GM23338 (cell line): ENCODE measurements around the gene ATP9B.

ENCODE experiments used
- CREB1 ChIP-seq: fragments of 250-450 bp; sonication (Bioruptor Pico); IDR thresholded peaks from 2 replicates; pipeline ENCODE4 v1.5.0; 2020; ENCODE audit warnings: low read depth, mild to moderate bottlenecking, moderate library complexity
- CTCF ChIP-seq, 2 experiments: fragments of 200-600 bp in 1 of 2; sonication (generic) in 1 of 2; conservative IDR thresholded peaks; 2 replicates each; pipeline versions ENCODE4 v1.5.1 to v1.6.1; 2016 to 2017; ENCODE audit warnings: antibody characterized with exemption in 2 of 2, low read depth in 2 of 2, mild to moderate bottlenecking in 2 of 2, moderate library complexity in 1 of 2
- ETS1 ChIP-seq: IDR thresholded peaks from 2 replicates; pipeline ENCODE4 v1.6.1; 2016; ENCODE audit warnings: antibody characterized with exemption
- EZH2 ChIP-seq: fragments of 200-600 bp; sonication (generic); IDR thresholded peaks from one replicate; pipeline ENCODE4 v1.8.0; 2017; ENCODE audit warnings: antibody characterized with exemption, mild to moderate bottlenecking, low read depth; ENCODE audit not compliant: unreplicated experiment
- EZH2phosphoT487 ChIP-seq: fragments of 200-600 bp; sonication (generic); IDR thresholded peaks from one replicate; pipeline ENCODE4 v1.8.1; 2018; ENCODE audit warnings: antibody characterized with exemption; ENCODE audit not compliant: unreplicated experiment
- JUNB ChIP-seq: IDR thresholded peaks from one replicate; pipeline ENCODE4 v1.6.1; 2016; ENCODE audit warnings: antibody characterized with exemption; ENCODE audit not compliant: unreplicated experiment
- NANOG ChIP-seq: IDR thresholded peaks from 2 replicates; pipeline ENCODE4 v1.6.1; 2016; ENCODE audit warnings: antibody characterized with exemption, borderline replicate concordance
- POLR2AphosphoS5 ChIP-seq: IDR thresholded peaks from 2 replicates; pipeline ENCODE4 v1.6.1; 2016; ENCODE audit warnings: antibody characterized with exemption, low read depth
- REST ChIP-seq: IDR thresholded peaks from one replicate; pipeline ENCODE4 v1.6.1; 2018; ENCODE audit warnings: antibody characterized with exemption; ENCODE audit not compliant: unreplicated experiment
- STAT1 ChIP-seq: IDR thresholded peaks from one replicate; pipeline ENCODE4 v1.6.1; 2016; ENCODE audit warnings: antibody characterized with exemption; ENCODE audit not compliant: unreplicated experiment
- ZNF114 ChIP-seq: fragments of 250-450 bp; sonication (Bioruptor Pico); IDR thresholded peaks from 2 replicates; pipeline ENCODE4 v1.5.0; 2020; ENCODE audit warnings: mild to moderate bottlenecking, moderate library complexity
- ZNF331 ChIP-seq: fragments of 250-450 bp; sonication (Bioruptor Pico); IDR thresholded peaks from 2 replicates; pipeline ENCODE4 v1.5.0; 2020; ENCODE audit warnings: low read depth, mild to moderate bottlenecking, moderate library complexity
- ZNF462 ChIP-seq: fragments of 250-450 bp; sonication (Bioruptor Pico); IDR thresholded peaks from 2 replicates; pipeline ENCODE4 v1.5.0; 2020; ENCODE audit warnings: mild to moderate bottlenecking, moderate library complexity

GRCh38 chr18:79413426-79413825 lies 344.2 kb downstream of the ATP9B start:
- TF ChIP-seq CTCF (conservative IDR thresholded peaks at IDR 0.05; ENCODE audit: low read depth in 2 of 2): no peak
- no peak for TF ChIP-seq EZH2
- TF ChIP-seq REST: no peak
- TF ChIP-seq POLR2AphosphoS5: no peak
- no peak for TF ChIP-seq ZNF331 (CRISPR knock-in tag)
- no peak for TF ChIP-seq ETS1
- TF ChIP-seq NANOG: no peak
- TF ChIP-seq JUNB: no peak
- TF ChIP-seq EZH2phosphoT487: no peak
- no peak for TF ChIP-seq CREB1 (CRISPR knock-in tag)
- TF ChIP-seq ZNF114 (CRISPR knock-in tag): no peak
- no peak for TF ChIP-seq STAT1
- no peak for TF ChIP-seq ZNF462 (CRISPR knock-in tag)
